Lower lobe of right lung (tissue), 2 donors: ENCODE results near the gene METTL8. TPM values are rescaled to one million over a fixed set of nuclear protein-coding genes. Genes with fewer than 3 reads are reported as not detected.

Experiments
- ATAC-seq, 2 donors: fragments of 200-7000 bp; cut with Tn5 transposase; one replicate each; pipeline ENCODE4 v1.9.1; 2020 to 2022; ENCODE audit warnings: mild to moderate bottlenecking in 2 of 2, moderate library complexity in 2 of 2
- DNase-seq: peaks from one replicate; pipeline ENCODE4 v3.0.0-alpha.2; 2020
- H3K27ac ChIP-seq: fragments of 200-600 bp; one replicate; pipeline ENCODE4 v1.8.0; 2022
- H3K27me3 ChIP-seq: fragments of 200-600 bp; one replicate; pipeline ENCODE4 v1.8.0; 2022; ENCODE audit warnings: low read depth
- H3K36me3 ChIP-seq: fragments of 200-600 bp; one replicate; pipeline ENCODE4 v1.8.0; 2022; ENCODE audit warnings: mild to moderate bottlenecking
- H3K4me1 ChIP-seq: fragments of 200-600 bp; one replicate; pipeline ENCODE4 v1.8.0; 2022
- H3K4me3 ChIP-seq: fragments of 200-600 bp; one replicate; pipeline ENCODE4 v1.8.0; 2022; ENCODE audit warnings: mild to moderate bottlenecking
- H3K9me3 ChIP-seq: fragments of 200-600 bp; one replicate; pipeline ENCODE4 v1.8.0; 2022
- CTCF ChIP-seq: fragments of 200-600 bp; IDR thresholded peaks from one replicate; pipeline ENCODE4 v1.8.0; 2022; ENCODE audit warnings: antibody characterized with exemption, mild to moderate bottlenecking
- intact Hi-C: fragments of 100-400 bp; cut with DNase I; formaldehyde crosslinking; loops from one replicate; pipeline ENCODE4 v1.11.0; 2022
- total RNA-seq: library from RNA; stranded (reverse); fragmentation: NEBNext Ultra II Directional; extraction: Animal tissue kit (Norgen Biotek cat#: 25700); gene quantifications from one replicate; pipeline ENCODE4 v1.2.1, GENCODE V29; 2021
- donor health status: DM: no; HTN: yes; CAD: no; lungs with severe emphysema.

The METTL8 gene
- total RNA-seq, 1 donor from 2014 or later, result 12.9 TPM

- no peaks in the 10 kb centered on the region for H3K9me3 ChIP-seq
- H3K4me3 ChIP-seq, result no peak overlapping the region
- intact Hi-C loops, result no loop called here
- H3K27me3 ChIP-seq, result no peaks in the 10 kb centered on the region
- TF ChIP-seq CTCF, result no peak
- H3K27ac ChIP-seq, result no peak overlapping the region
- DNase-seq, result no peak
- H3K4me1 ChIP-seq, result no peaks in the 10 kb centered on the region
- ATAC-seq, result no peak
- H3K36me3 ChIP-seq, result no peaks in the 10 kb centered on the region
Measured at GRCh38 chr2:171325886-171326585, 107.8 kb downstream of the METTL8 start.

GRCh38 chr2:171323971-171324528 is 109.7 kb downstream of the METTL8 start:
- H3K9me3 ChIP-seq, result no peaks in the 10 kb centered on the region
- ATAC-seq, result no peak
- DNase-seq, result no peak
- no peak overlapping the region for H3K27ac ChIP-seq
- no peaks in the 10 kb centered on the region for H3K27me3 ChIP-seq
- H3K36me3 ChIP-seq, result no peaks in the 10 kb centered on the region
- TF ChIP-seq CTCF, result no peak
- H3K4me1 ChIP-seq, result no peaks in the 10 kb centered on the region
- H3K4me3 ChIP-seq, result no peak overlapping the region
- intact Hi-C loops, result no loop called here

GRCh38 chr2:171322928-171323327 is 110.9 kb downstream of the METTL8 start:
- no peak for ATAC-seq
- intact Hi-C loops, result no loop called here

GRCh38 chr2:171320731-171321130 is 113.1 kb downstream of the METTL8 start:
- no peak for TF ChIP-seq CTCF
- no peaks in the 10 kb centered on the region for H3K36me3 ChIP-seq
- ATAC-seq (no peak), DNase-seq (no peak)
- no peaks in the 10 kb centered on the region for H3K27me3 ChIP-seq
- H3K4me3 ChIP-seq, result no peak overlapping the region
- intact Hi-C loops, result no loop called here
- H3K27ac ChIP-seq, result no peak overlapping the region
- no peaks in the 10 kb centered on the region for H3K9me3 ChIP-seq
- no peaks in the 10 kb centered on the region for H3K4me1 ChIP-seq

More at GRCh38 chr2:171322928-171323327, 110.9 kb downstream of the METTL8 start:
- H3K4me3 ChIP-seq, result no peak overlapping the region
- H3K27ac ChIP-seq, result no peak overlapping the region
- no peaks in the 10 kb centered on the region for H3K9me3 ChIP-seq
- DNase-seq, result no peak
- no peak for TF ChIP-seq CTCF
- no peaks in the 10 kb centered on the region for H3K4me1 ChIP-seq
- no peaks in the 10 kb centered on the region for H3K27me3 ChIP-seq
- H3K36me3 ChIP-seq, result no peaks in the 10 kb centered on the region

- H3K4me3 ChIP-seq, result no peak overlapping the region
- no peak overlapping the region for H3K27ac ChIP-seq
- no peaks in the 10 kb centered on the region for H3K9me3 ChIP-seq
- no peaks in the 10 kb centered on the region for H3K27me3 ChIP-seq
- no peak for DNase-seq
- no peak for TF ChIP-seq CTCF
- no peaks in the 10 kb centered on the region for H3K4me1 ChIP-seq
- intact Hi-C loops, result no loop called here
- no peak for ATAC-seq
- no peaks in the 10 kb centered on the region for H3K36me3 ChIP-seq
Measured at GRCh38 chr2:171320208-171320621, 113.6 kb downstream of the METTL8 start.
